Measurements from ENCODE around the gene SNX1.

DNA sequence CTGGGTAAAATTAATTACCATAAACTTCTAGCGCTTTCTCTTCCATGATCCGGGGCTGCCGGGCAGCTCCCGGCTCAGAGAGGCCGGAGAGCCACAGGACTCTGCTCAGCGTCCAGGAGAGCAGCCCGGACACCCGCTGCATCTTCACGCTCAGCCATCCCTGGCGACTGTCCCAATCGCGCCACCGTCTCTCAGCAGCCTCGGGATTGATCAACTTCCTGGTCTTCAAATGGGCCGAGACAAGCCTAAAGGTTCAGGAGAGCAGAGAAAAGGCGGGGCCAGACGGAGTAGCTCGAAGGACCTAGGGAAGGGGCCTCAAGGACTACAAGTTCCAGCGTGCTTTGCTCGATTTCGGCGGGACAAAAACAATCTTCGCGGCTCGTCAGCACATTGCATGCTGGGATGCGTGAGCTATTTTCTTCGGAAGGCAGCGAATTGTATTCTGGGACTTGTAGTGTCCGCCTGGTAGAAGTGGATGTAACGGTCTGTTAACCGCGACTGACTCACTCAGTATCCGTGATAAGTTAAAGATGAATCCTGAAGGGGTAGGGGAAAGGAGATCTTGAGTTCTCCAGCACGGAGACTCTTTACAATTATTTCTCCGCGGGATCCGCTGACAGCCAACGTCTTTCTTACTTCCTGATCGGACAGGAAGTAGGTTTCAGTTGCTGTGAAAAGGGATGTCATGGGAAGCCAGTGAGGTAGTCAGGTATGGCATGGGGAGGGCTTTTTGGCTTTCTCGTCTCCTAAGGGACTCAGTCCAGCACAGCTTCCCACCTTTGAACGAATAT lies 2.0 kb upstream of the SNX1 start, which contains the start of gene CIAO2A:
- TF ChIP-seq EZH2phosphoT487 (IDR thresholded peaks at IDR 0.05; ENCODE audit: insufficient read depth, low read depth) (no peak), EZH2 (IDR thresholded peaks at IDR 0.05; ENCODE audit: insufficient read depth, poor library complexity, severe bottlenecking) (no peak)
